ENCODE data around the gene BAIAP2L1.

DNA sequence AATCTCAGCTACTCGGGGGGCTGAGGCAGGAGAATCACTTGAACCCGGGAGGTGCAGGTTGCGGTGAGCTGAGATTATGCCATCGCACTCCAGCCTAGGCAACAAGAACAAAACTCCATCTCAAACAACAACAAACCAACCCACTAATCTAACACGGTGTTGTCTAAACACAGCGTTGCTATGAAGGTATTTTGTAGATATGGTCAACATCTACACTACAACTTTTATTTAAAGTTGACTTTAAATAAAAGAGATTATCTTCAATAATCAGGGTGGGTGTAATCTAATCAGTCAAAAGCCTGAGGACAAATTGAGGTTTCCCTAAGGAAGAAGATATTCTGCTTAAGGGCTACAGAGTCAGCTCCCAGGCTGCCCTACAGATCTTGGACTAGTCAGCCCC, 24.2 kb downstream of the BAIAP2L1 start:
- TF ChIP-seq POLR2A (IDR thresholded peaks at IDR 0.05) (no peak), CTCF (IDR thresholded peaks at IDR 0.05) (no peak)

Data from right lobe of liver (tissue), 4 donors.